HG02678 (cell line): ENCODE measurements around the gene AVPR2.

Experiments
- ATAC-seq: cut with Tn5 transposase; IDR thresholded peaks from one replicate; pipeline ENCODE4 v1.9.1; 2021; ENCODE audit warnings: mild to moderate bottlenecking, moderate library complexity; ENCODE audit not compliant: unreplicated experiment

AVPR2 gene

DNA sequence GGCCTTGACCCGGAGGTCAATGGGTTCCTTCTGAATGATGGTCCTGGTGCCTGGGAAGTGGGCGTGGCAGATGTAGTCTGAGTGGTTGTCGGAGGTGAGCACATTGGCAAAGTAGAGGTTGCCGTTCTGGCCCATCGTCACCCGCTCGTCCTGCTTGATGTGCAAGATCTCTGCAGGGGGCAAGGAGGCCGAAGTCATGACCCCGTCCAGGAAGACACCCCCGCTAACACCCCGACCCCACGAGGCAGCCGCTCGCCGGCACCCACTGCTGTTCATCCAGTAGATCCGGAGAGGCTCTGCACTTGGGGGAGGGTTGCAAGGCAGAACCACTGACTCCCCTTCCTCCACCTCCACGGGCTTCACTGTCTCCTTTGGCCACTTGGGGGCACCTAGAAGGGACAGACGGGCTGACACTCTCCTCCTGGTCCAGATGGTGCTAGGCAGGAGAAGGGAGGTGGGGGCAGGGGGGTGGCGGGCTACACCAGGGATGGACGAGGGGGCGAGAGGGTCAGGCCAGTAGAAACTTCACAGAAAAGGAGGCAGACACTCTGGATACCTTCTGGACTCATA is 33.6 kb upstream of the AVPR2 start:
- ATAC-seq = no peak

- ATAC-seq = no peak
Measured at GRCh38 chrX:153871451-153871850, 33.0 kb upstream of the AVPR2 start.

DNA sequence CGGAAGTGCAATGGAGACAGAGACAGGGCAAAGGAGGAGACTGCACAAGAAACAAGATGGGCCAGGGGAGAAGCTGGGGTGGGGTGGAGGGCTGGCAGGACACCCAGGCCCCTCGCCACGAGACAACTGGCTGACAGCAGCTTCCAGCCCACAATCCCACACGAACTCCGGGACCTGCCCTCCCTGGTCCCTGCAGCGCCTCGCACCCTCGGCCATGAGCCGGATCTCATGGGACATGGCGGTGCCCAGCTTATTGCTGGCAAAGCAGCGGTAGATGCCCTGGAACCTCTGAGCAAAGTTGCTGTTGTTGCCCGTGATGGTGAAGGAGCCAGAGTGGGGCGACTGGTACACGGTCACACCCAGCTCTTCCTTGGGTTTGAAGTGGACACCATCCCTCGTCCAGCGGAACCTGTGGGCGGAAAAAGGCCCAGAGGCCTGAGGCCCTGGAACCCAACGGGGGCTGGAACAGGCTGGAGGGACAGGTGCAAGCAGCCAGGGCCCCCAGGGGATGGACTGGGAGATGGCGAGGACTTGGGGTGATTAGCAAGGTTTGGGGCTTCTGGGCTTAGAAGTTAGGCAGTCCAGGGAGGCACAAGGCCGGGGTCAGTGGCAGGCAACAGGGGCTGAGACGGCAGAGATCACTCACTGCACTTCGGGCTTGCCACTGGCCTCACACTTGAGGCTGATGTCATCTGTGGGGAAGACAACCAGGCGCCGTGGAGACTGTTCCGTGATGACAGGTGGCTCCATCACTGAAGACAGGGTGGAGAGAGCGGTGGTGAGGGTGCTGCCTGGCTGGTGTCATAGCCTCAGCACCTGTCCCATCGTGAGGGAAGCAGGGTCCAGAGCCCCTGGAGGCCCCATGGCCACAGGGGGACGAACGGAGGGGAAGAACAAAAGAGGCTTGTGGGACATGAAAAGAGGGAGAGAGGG is 32.3 kb upstream of the AVPR2 start:
- no peak for ATAC-seq

GRCh38 chrX:153873282-153874084 is 31.0 kb upstream of the AVPR2 start:
- ATAC-seq = no peak

GRCh38 chrX:153874085-153874365 is 30.4 kb upstream of the AVPR2 start:
- ATAC-seq = no peak

GRCh38 chrX:153874366-153875125 is 29.9 kb upstream of the AVPR2 start:
- ATAC-seq = no peak

DNA sequence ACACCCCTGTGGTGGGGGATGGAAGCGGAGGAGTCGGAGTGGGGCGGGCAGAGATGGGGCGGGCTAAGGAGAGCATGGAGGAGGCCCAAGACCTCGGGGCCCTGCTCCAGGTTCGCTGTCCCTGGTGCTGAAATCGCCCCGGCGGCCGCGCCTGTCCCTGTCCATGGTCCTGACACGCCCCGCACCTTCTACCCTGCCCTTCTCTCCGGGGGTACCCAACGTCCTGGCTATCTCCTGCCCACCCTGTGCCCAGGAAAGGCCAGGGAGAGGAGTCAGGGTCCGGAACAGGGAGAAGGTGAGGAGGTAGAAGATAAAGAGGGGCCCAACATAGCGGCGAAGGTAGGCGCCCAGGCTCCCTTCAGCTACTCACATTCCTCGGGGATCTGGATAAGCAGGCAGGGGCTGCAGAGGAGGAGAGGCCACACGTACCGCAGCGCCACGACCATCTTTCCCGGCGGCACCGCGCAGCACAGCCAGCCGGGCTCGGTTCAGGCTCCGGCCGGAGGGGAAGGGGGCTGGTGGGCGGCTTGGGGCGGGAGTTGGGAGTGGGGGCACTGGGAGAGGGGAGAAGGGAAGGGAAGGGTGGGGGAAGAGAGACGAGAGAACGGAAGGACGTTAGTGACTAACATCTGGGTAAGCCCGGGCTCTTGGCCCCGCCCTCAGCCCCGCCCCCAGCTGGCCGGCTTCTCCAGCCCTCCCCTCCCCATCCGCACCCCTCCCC is 28.9 kb upstream of the AVPR2 start:
- ATAC-seq = no peak

- ATAC-seq = no peak
Measured at GRCh38 chrX:153876112-153876491, 28.4 kb upstream of the AVPR2 start.

- no peak for ATAC-seq
Measured at GRCh38 chrX:153877571-153878261, 26.8 kb upstream of the AVPR2 start.

DNA sequence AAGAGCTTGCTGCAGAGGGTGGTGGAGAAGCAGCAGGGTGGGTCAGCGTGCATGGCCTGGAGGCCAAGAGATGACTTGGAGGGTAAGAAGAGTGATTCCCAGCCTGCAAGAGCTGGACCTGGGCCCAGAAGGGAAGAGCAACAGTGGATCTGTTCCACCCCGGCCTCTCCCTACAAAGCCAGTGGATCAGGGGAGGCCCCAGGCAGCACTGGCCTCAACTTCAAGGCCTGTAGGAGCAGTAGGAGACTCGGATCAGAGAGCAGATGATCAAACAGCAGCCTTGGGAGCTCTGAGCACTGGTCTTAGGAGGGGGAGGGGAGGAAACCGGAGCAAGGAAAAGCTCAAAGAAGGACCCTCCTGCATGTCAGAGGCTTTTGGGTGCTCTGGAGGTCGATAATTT is 26.1 kb upstream of the AVPR2 start:
- ATAC-seq = no peak

DNA sequence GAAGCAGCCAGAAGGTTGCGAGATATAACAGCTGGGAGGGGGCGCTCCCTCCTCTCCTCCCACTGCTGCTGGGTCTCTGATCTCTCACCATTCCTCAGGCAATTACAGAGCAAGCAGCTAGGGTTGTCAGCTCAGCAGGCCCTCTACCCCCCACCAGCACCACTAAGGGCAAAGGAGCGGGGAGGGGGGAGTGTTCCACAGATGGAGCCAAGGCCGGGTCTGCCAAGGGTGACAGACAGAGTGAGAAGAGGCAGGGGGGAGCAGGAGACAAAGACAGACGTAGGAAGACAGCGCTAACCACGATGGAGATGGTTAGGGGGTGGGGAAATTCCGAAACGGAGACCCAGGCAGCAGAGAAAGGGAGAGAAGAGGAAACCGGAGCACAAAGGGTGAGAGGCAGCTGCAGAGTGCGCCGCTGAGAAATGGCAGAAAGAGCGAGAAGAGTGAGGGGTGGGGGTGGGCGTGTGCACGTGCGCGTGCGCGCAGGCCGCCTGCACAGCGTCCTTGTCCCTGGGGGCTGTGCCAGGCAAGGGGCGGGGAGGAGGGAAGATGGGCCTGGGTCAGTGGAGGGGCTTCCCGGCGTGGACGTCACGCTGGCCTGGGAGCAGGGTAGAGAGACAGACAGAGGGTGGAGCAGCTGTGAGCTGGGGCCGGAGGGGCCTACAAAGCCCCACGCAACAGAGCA is 25.4 kb upstream of the AVPR2 start:
- no peak for ATAC-seq

DNA sequence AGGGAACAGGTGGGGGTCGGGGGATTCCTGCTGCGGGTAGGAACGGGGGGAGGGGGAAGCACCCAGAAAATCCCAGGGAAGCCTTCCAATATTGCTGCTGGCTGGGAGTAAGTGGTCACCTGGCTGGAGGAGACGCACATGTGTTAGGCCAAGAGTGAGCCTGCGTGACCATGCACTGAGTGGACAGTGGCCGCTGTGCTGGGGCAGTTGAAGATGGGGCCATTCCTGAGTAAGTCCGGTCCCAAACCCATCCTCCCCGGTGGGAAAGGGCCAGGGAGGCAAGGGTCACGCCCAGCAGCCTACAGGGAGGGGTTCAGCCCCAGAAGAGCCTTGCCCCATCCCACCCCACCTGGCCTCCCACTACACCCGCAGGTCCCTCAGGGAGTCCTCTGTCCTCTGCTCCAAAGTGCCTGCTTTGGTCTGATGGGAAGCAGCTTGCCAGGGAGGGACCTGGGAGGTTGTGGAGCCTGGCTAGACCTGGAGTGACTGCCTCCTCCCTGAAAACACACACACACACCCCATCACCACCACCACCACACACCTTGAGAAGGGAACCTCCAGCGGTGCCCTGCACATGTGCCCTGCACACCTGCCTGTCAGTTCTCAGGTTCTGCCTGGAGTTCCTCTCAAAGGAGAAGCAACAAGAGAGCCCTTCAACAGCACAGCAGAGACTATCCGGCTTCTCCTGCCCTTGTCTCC is 24.6 kb upstream of the AVPR2 start:
- no peak for ATAC-seq

- no peak for ATAC-seq
Measured at GRCh38 chrX:153880440-153880815, 24.0 kb upstream of the AVPR2 start.

DNA sequence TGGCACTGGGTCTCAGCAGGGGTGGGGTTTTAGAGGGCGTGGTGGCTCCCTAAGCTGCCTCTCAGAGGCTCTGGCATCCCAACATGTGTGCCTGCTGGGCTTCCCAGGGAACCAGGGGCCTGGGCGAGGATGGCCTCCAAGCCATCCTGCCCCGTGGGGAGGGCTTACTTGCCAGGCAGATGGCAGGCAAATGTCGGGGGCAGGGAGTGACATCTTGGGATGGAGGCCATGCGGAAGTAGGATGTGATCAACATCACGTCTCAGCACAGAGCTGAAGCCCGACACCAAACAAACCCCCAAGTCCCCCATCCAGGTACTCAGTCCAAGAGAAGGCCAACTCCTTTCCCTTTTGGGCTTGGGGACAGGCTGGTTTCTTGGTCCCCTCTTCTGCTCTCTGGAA is 23.2 kb upstream of the AVPR2 start:
- ATAC-seq = no peak

- no peak for ATAC-seq
Measured at GRCh38 chrX:153882086-153882498, 22.4 kb upstream of the AVPR2 start.

DNA sequence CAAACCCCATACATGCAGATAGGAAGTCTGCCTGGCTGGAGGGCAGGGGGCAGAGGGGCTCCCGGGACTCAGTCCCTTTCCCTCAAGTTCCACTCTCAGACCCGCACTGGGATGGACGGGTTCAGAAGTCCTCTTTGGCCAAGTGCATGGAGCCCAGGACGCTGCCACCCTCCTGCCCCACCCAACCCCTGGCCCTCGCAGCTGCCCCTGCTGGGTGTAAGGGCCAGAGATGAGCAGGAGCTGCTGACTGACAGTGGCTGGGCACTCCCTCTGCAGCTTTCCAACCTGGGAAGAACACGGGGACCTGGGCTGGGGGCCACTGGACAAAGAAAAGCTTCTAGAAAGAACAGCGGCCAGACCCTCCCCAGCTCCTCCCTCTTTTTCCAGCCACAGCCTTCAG is 21.9 kb upstream of the AVPR2 start:
- no peak for ATAC-seq

GRCh38 chrX:153883163-153883843 is 21.2 kb upstream of the AVPR2 start:
- no peak for ATAC-seq

- no peak for ATAC-seq
Measured at GRCh38 chrX:153884136-153884535, 20.3 kb upstream of the AVPR2 start.
